CD4-positive, alpha-beta memory T cell (primary cell): ENCODE measurements around the gene KRT75. TPM values are rescaled to one million over a fixed set of nuclear protein-coding genes. Genes with fewer than 3 reads are reported as not detected.

Experiments
- CTCF ChIA-PET: fragments of 350-600 bp; sonication (Branson Sonifier 250); formaldehyde crosslinking; loops from one replicate; lab custom pipeline; 2021; ENCODE audit warnings: inconsistent platforms; ENCODE audit not compliant: partially characterized antibody; lab: Charles Lee
- POLR2A ChIA-PET: fragments of 350-600 bp; sonication (Branson Sonifier 250); formaldehyde crosslinking; loops from one replicate; lab custom pipeline; 2021; ENCODE audit not compliant: partially characterized antibody; lab: Charles Lee
- DNase-seq, 5 donors: peaks; one replicate each; pipeline versions ENCODE4 v3.0.0 to v3.0.0-alpha.2; 2020 to 2022; ENCODE audit warnings: mixed read lengths in 1 of 5
- H3K27ac ChIP-seq: one replicate; pipeline ENCODE4 v1.7.0; 2013; ENCODE audit warnings: low read depth, low read length
- H3K27me3 ChIP-seq: 2 replicates; pipeline ENCODE4 v1.7.0; 2013; ENCODE audit warnings: mild to moderate bottlenecking, low read length, moderate library complexity; ENCODE audit not compliant: insufficient read depth
- H3K36me3 ChIP-seq: 2 replicates; pipeline ENCODE4 v1.7.0; 2013; ENCODE audit warnings: mild to moderate bottlenecking, low read length, moderate library complexity; ENCODE audit not compliant: insufficient read depth
- H3K4me1 ChIP-seq: 2 replicates; pipeline ENCODE4 v1.7.0; 2013; ENCODE audit warnings: mild to moderate bottlenecking, low read length, moderate library complexity; ENCODE audit not compliant: insufficient read depth
- H3K4me3 ChIP-seq, 2 donors: one replicate each; pipeline ENCODE4 v1.7.0; 2013; ENCODE audit warnings: low read length in 2 of 2, mild to moderate bottlenecking in 1 of 2
- H3K9me3 ChIP-seq, 2 donors: one replicate each; pipeline ENCODE4 v1.7.0; 2013; ENCODE audit warnings: low read length in 2 of 2, control low read depth in 1 of 2; ENCODE audit not compliant: control insufficient read depth in 1 of 2
- H3K27ac Mint-ChIP-seq, 7 donors: one replicate each; pipeline ENCODE4 v1.8.0; 2020 to 2021; ENCODE audit warnings: mixed read lengths in 7 of 7, mild to moderate bottlenecking in 6 of 7, inconsistent platforms in 3 of 7, moderate library complexity in 3 of 7
- H3K27me3 Mint-ChIP-seq, 2 donors: one replicate each; pipeline ENCODE4 v1.8.0; 2020 to 2021; ENCODE audit warnings: mixed read lengths in 2 of 2
- H3K36me3 Mint-ChIP-seq, 2 donors: one replicate each; pipeline ENCODE4 v1.8.0; 2020 to 2021; ENCODE audit warnings: mixed read lengths in 2 of 2, inconsistent platforms in 1 of 2, mild to moderate bottlenecking in 1 of 2
- H3K4me1 Mint-ChIP-seq, 4 donors: one replicate each; pipeline ENCODE4 v1.8.0; 2020 to 2021; ENCODE audit warnings: mixed read lengths in 4 of 4, mild to moderate bottlenecking in 1 of 4
- H3K4me3 Mint-ChIP-seq, 8 donors: one replicate each; pipeline ENCODE4 v1.8.0; 2020 to 2021; ENCODE audit warnings: mixed read lengths in 8 of 8, mild to moderate bottlenecking in 7 of 8, moderate library complexity in 6 of 8, inconsistent platforms in 3 of 8
- H3K9me3 Mint-ChIP-seq, 8 donors: one replicate each; pipeline ENCODE4 v1.8.0; 2020 to 2021; ENCODE audit warnings: mixed read lengths in 8 of 8, mild to moderate bottlenecking in 5 of 8, inconsistent platforms in 3 of 8, moderate library complexity in 1 of 8
- intact Hi-C: fragments of 100-400 bp; cut with micrococcal nuclease; formaldehyde crosslinking; loops from one replicate; pipeline ENCODE4 v1.15.1; 2023
- polyA plus RNA-seq, 2 donors: library from polyadenylated mRNA; unstranded; fragments of 300-500 nt; fragmentation: Illumina TruSeq; gene quantifications; one replicate each; pipeline ENCODE4 v1.2.3, GENCODE V29; 2021
- total RNA-seq, 2 experiments: library from RNA; stranded (reverse); gene quantifications; one replicate each; pipeline ENCODE4 v1.2.3, GENCODE V29; 2021

The KRT75 gene
- total and polyA plus RNA-seq, 4 experiments from 2014 or later: not detected

DNA sequence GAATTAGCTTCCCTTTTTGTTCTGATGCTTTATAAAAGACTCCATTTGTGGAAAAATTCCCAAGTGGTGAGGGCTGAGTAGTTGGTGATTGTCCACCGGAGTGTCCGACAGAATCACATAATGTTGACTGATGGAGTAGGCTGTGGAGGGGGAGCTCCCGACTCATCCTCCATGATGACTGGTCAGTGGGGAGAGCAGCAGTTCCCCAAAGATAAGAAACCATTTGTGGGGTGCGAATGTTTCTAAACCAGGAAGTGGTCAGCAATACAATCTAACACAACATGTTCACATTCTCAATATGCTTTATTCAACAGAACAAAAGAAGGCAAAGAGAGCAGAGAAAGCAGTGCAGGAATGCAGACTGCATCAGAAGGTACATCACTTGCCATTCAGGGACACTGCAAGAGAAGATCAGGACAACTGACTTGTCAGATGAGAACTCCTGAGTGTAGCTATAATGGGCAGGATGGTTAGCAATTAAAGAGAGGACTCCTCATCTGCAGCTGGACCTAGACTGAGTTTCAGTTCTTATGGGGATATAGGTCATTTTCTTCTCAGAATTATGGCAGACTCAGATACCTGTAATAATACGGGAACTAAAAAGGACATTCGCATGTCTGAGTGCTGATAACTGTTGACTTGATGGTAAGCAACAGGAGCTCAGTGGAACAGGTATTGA is 12.3 kb upstream of the KRT75 start:
- Histone ChIP-seq H3K9me3 (no peaks in the 10 kb centered on the region), H3K4me1 (no peaks in the 10 kb centered on the region), H3K27ac (no peak overlapping the region), H3K36me3 (no peaks in the 10 kb centered on the region), H3K4me3 (no peak overlapping the region), H3K27me3 (no peaks in the 10 kb centered on the region)
- Mint-ChIP-seq H3K27me3 (peaks cover 8 to 28% of the 10 kb centered on the region in 2 donors), H3K4me1 (peaks cover 0 to 5% (median 1%) of the 10 kb centered on the region in 4 donors), H3K4me3 (no peak overlapping the region), H3K9me3 (no peaks in the 10 kb centered on the region), H3K36me3 (no peaks in the 10 kb centered on the region), H3K27ac (peak overlapping the region in 1 of 7 donors; percentile 25)
- no peak for DNase-seq
- CTCF ChIA-PET: no interaction called here
- POLR2A ChIA-PET: no interaction called here
- intact Hi-C loops: no loop called here

GRCh38 chr12:52445876-52446275 is 11.7 kb upstream of the KRT75 start:
- Histone ChIP-seq H3K27me3 (no peaks in the 10 kb centered on the region), H3K9me3 (no peaks in the 10 kb centered on the region), H3K36me3 (no peaks in the 10 kb centered on the region), H3K4me3 (no peak overlapping the region), H3K4me1 (no peaks in the 10 kb centered on the region), H3K27ac (no peak overlapping the region)
- intact Hi-C loops: no loop called here
- H3K9me3 Mint-ChIP-seq: no peaks in the 10 kb centered on the region
- ChIA-PET CTCF (no interaction called here), POLR2A (no interaction called here)
- peaks cover 0 to 5% (median 1%) of the 10 kb centered on the region in 4 donors for H3K4me1 Mint-ChIP-seq
- no peak overlapping the region for H3K27ac Mint-ChIP-seq
- H3K27me3 Mint-ChIP-seq: peaks cover 10 to 34% of the 10 kb centered on the region in 2 donors
- no peak overlapping the region for H3K4me3 Mint-ChIP-seq
- DNase-seq: no peak
- no peaks in the 10 kb centered on the region for H3K36me3 Mint-ChIP-seq

- H3K27ac Mint-ChIP-seq: no peak overlapping the region
- intact Hi-C loops: no loop called here
- Histone ChIP-seq H3K27ac (no peak overlapping the region), H3K9me3 (no peaks in the 10 kb centered on the region), H3K36me3 (no peaks in the 10 kb centered on the region), H3K4me3 (no peak overlapping the region), H3K4me1 (no peaks in the 10 kb centered on the region), H3K27me3 (no peaks in the 10 kb centered on the region)
- DNase-seq: no peak
- no peaks in the 10 kb centered on the region for H3K9me3 Mint-ChIP-seq
- no peaks in the 10 kb centered on the region for H3K36me3 Mint-ChIP-seq
- no peak overlapping the region for H3K4me3 Mint-ChIP-seq
- H3K4me1 Mint-ChIP-seq: peaks cover 0 to 5% (median 1%) of the 10 kb centered on the region in 4 donors
- H3K27me3 Mint-ChIP-seq: peaks cover 14 to 38% of the 10 kb centered on the region in 2 donors
- POLR2A ChIA-PET: no interaction called here
- CTCF ChIA-PET: no interaction called here
Measured at GRCh38 chr12:52444647-52445595, 10.8 kb upstream of the KRT75 start.

DNA sequence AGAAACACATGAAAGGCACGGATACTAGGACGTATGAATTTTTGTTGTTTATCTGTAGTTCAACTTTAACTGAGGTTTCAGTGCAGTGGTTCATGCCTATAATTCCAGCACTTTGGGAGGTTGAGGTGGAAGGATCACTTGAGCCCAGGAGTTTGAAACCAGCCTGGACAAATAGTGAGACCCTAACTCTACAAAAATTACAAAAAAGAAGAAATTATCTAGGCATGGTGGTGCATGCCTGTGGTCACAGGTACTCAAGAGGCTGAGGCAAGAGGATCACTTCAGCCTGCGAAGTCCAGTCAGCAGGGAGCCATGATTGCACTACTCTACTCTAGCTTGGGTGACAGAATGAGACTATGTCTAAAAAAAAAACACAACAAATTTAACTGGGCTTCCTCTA is 9.8 kb upstream of the KRT75 start:
- Mint-ChIP-seq H3K4me1 (peaks cover 0 to 5% (median 1%) of the 10 kb centered on the region in 4 donors), H3K9me3 (no peaks in the 10 kb centered on the region), H3K4me3 (no peak overlapping the region), H3K36me3 (no peaks in the 10 kb centered on the region), H3K27me3 (peaks cover 15 to 41% of the 10 kb centered on the region in 2 donors), H3K27ac (no peak overlapping the region)
- no peaks in the 10 kb centered on the region for H3K27me3 ChIP-seq
- DNase-seq: no peak
- H3K27ac ChIP-seq: no peak overlapping the region
- intact Hi-C loops: no loop called here
- no peaks in the 10 kb centered on the region for H3K9me3 ChIP-seq
- H3K36me3 ChIP-seq: no peaks in the 10 kb centered on the region
- H3K4me3 ChIP-seq: no peak overlapping the region
- CTCF ChIA-PET: no interaction called here
- POLR2A ChIA-PET: no interaction called here
- H3K4me1 ChIP-seq: no peaks in the 10 kb centered on the region

DNA sequence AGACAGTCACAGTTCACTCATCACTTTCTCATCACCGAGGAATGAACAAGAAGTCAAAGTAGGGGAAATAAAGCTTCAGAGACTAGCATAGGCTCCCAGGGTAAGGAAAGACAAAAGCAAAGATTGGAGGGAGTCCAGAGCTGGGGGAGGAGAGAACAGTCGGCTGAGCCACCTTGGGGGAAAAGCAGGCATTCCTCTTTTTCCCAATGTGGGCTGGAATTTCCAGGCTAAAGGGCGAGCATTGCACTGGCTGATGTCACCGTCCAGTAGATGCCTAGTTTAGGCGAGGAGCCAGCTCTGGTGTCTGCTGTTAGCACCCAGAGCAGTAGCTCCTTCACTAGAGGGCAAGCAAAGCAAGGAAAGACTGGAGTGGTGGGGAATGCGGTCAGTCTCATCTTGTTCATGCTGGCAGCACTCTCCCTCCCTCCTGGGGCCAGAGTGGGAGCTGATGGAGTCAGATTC is 8.5 kb upstream of the KRT75 start:
- Histone ChIP-seq H3K4me1 (no peaks in the 10 kb centered on the region), H3K4me3 (no peak overlapping the region), H3K27me3 (no peaks in the 10 kb centered on the region), H3K27ac (no peak overlapping the region), H3K9me3 (no peaks in the 10 kb centered on the region), H3K36me3 (no peaks in the 10 kb centered on the region)
- H3K36me3 Mint-ChIP-seq: no peaks in the 10 kb centered on the region
- H3K4me3 Mint-ChIP-seq: no peak overlapping the region
- CTCF ChIA-PET: no interaction called here
- no peaks in the 10 kb centered on the region for H3K4me1 Mint-ChIP-seq
- no peak for DNase-seq
- POLR2A ChIA-PET: no interaction called here
- no peak overlapping the region for H3K27ac Mint-ChIP-seq
- intact Hi-C loops: no loop called here
- H3K9me3 Mint-ChIP-seq: no peaks in the 10 kb centered on the region
- H3K27me3 Mint-ChIP-seq: peaks cover 18 to 41% of the 10 kb centered on the region in 2 donors

- Mint-ChIP-seq H3K4me1 (no peaks in the 10 kb centered on the region), H3K9me3 (peaks cover 0 to 4% (median 0%) of the 10 kb centered on the region in 8 donors), H3K4me3 (no peak overlapping the region), H3K27ac (no peak overlapping the region), H3K36me3 (no peaks in the 10 kb centered on the region), H3K27me3 (peaks cover 20 to 45% of the 10 kb centered on the region in 2 donors)
- intact Hi-C loops: no loop called here
- Histone ChIP-seq H3K4me3 (no peak overlapping the region), H3K27ac (no peak overlapping the region), H3K9me3 (no peaks in the 10 kb centered on the region), H3K27me3 (no peaks in the 10 kb centered on the region), H3K36me3 (no peaks in the 10 kb centered on the region), H3K4me1 (no peaks in the 10 kb centered on the region)
- DNase-seq: no peak
- ChIA-PET CTCF (no interaction called here), POLR2A (no interaction called here)
Measured at GRCh38 chr12:52441320-52441911, 7.2 kb upstream of the KRT75 start.

DNA sequence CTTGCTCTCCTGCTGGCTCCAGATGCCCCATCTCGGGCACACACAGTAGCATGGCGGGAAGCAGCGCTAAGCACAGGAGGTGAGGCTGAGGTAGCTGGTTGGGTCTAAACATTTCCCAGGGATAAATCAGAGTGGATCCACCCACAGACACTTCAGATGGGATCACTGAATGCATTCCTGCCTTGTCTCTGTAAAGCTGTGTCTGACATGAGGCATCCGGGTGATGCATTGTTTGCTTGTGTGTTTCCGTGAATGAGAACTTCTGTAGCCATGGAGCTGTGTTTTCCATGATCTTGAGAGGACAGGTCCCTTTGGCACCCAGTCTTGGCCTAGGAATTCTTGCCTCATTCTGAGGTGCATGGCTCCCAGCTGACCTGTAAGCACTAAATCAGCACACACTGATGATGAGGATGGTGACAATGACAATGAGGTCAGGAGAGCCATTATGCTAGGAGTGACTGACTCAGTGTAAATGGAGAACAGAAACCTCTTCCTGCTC is 6.7 kb upstream of the KRT75 start:
- ChIA-PET POLR2A (no interaction called here), CTCF (no interaction called here)
- H3K4me3 Mint-ChIP-seq: no peak overlapping the region
- no peak overlapping the region for H3K4me3 ChIP-seq
- H3K4me1 ChIP-seq: no peaks in the 10 kb centered on the region
- H3K9me3 Mint-ChIP-seq: peaks cover 0 to 4% (median 0%) of the 10 kb centered on the region in 8 donors
- intact Hi-C loops: no loop called here
- H3K4me1 Mint-ChIP-seq: no peaks in the 10 kb centered on the region
- H3K27ac Mint-ChIP-seq: no peak overlapping the region
- H3K9me3 ChIP-seq: no peaks in the 10 kb centered on the region
- DNase-seq: no peak
- no peak overlapping the region for H3K27ac ChIP-seq
- no peaks in the 10 kb centered on the region for H3K27me3 ChIP-seq
- H3K27me3 Mint-ChIP-seq: peaks cover 19 to 44% of the 10 kb centered on the region in 2 donors
- no peaks in the 10 kb centered on the region for H3K36me3 ChIP-seq
- H3K36me3 Mint-ChIP-seq: no peaks in the 10 kb centered on the region
